H1 (cell line): ENCODE data around the gene KIF25. TPM values are rescaled to one million over a fixed set of nuclear protein-coding genes. Genes with fewer than 3 reads are reported as not detected.

Experiments used
- CTCF ChIA-PET: fragments of 300-600 bp; sonication (Branson Sonifier 250); formaldehyde crosslinking; loops from one replicate; lab custom pipeline; 2021; ENCODE audit not compliant: partially characterized antibody; lab: Charles Lee
- POLR2A ChIA-PET: fragments of 300-600 bp; sonication (Branson Sonifier 250); formaldehyde crosslinking; loops from one replicate; lab custom pipeline; 2021; ENCODE audit warnings: inconsistent platforms; ENCODE audit not compliant: partially characterized antibody; lab: Charles Lee
- DNase-seq, 2 experiments: peaks; one replicate each; pipeline versions ENCODE4 v3.0.0 to v3.0.0-alpha.2; 2010 to 2022; ENCODE audit warnings: low spot score in 2 of 2, low read depth in 1 of 2, mixed read lengths in 1 of 2
- FAIRE-seq: peaks from 2 replicates; lab custom pipeline; 2011; peaks lifted over from hg19 to GRCh38; lab: Jason Lieb, UNC
- H2AFZ ChIP-seq: 2 replicates; pipeline ENCODE4 v1.8.1; 2012; ENCODE audit warnings: low read length, inconsistent platforms
- H2AK5ac ChIP-seq: 2 replicates; pipeline ENCODE4 v1.6.1; 2013; ENCODE audit warnings: low read depth, low read length
- H2BK120ac ChIP-seq: replicated peaks from 2 replicates; pipeline ENCODE3; 2013; ENCODE audit warnings: low read depth, low read length, inconsistent platforms
- H2BK12ac ChIP-seq: 2 replicates; pipeline ENCODE4 v1.6.1; 2013; ENCODE audit warnings: low read depth, low read length
- H2BK15ac ChIP-seq: 2 replicates; pipeline ENCODE4 v1.6.1; 2013; ENCODE audit warnings: low read length
- H2BK20ac ChIP-seq: 2 replicates; pipeline ENCODE4 v1.6.1; 2013; ENCODE audit warnings: low read length
- H2BK5ac ChIP-seq: 2 replicates; pipeline ENCODE4 v1.6.1; 2013; ENCODE audit warnings: low read depth, low read length
- H3K14ac ChIP-seq: 2 replicates; pipeline ENCODE4 v1.6.1; 2013; ENCODE audit warnings: inconsistent platforms; ENCODE audit not compliant: insufficient read length
- H3K18ac ChIP-seq: 2 replicates; pipeline ENCODE4 v1.6.1; 2013; ENCODE audit warnings: low read length; ENCODE audit errors: extremely low read depth
- H3K23ac ChIP-seq: 2 replicates; pipeline ENCODE4 v1.6.1; 2013; ENCODE audit warnings: inconsistent platforms; ENCODE audit not compliant: insufficient read length
- H3K23me2 ChIP-seq: 2 replicates; pipeline ENCODE4 v1.6.1; 2013; ENCODE audit warnings: low read depth, low read length
- H3K27ac ChIP-seq: 2 replicates; pipeline ENCODE4 v1.6.1; 2011; ENCODE audit warnings: low read depth, low read length, inconsistent platforms
- H3K27me3 ChIP-seq, 4 experiments: replicated peaks in 1 of 4; 1 replicate in 1 of 4; 2 replicates in 3 of 4; pipeline versions ENCODE4 v1.6.1 to v1.8.1; 2011 to 2013; ENCODE audit warnings: low read length in 3 of 4, mild to moderate bottlenecking in 3 of 4, inconsistent platforms in 2 of 4, mixed read lengths in 2 of 4, moderate library complexity in 1 of 4; ENCODE audit not compliant: control insufficient read depth in 3 of 4, insufficient read depth in 3 of 4; ENCODE audit errors: extremely low read depth in 1 of 4
- H3K36me3 ChIP-seq, 4 experiments: 2 replicates each; pipeline versions ENCODE4 v1.6.1 to v1.8.1; 2011 to 2013; ENCODE audit warnings: mild to moderate bottlenecking in 4 of 4, low read length in 3 of 4, moderate library complexity in 2 of 4, control low read depth in 1 of 4, inconsistent platforms in 1 of 4; ENCODE audit not compliant: insufficient read depth in 4 of 4, control insufficient read depth in 2 of 4
- H3K4ac ChIP-seq: replicated peaks from 2 replicates; pipeline ENCODE3; 2013; ENCODE audit warnings: low read length, low read depth, mixed read lengths, inconsistent platforms; ENCODE audit not compliant: insufficient read length
- H3K4me1 ChIP-seq, 4 experiments: replicated peaks in 1 of 4; 1 replicate in 1 of 4; 2 replicates in 3 of 4; pipeline versions ENCODE4 v1.6.1 to v1.8.1; 2011 to 2013; ENCODE audit warnings: low read length in 3 of 4, inconsistent platforms in 2 of 4, mixed read lengths in 1 of 4; ENCODE audit not compliant: insufficient read depth in 4 of 4, control insufficient read depth in 3 of 4
- H3K4me2 ChIP-seq, 2 experiments: 2 replicates each; pipeline versions ENCODE4 v1.6.1 to v1.8.1; 2011 to 2013; ENCODE audit warnings: low read depth in 2 of 2, low read length in 2 of 2, control low read depth in 1 of 2, inconsistent platforms in 1 of 2, mild to moderate bottlenecking in 1 of 2; ENCODE audit not compliant: insufficient read depth in 1 of 2
- H3K4me3 ChIP-seq, 4 experiments: fragments of 200-600, 300-600 bp in 1 of 4; sonication (generic), shearing (Covaris generic), sonication (Bioruptor Twin) in 1 of 4; 2 replicates each; pipeline versions ENCODE4 v1.5.1 to v1.8.1; 2011 to 2016; ENCODE audit warnings: low read length in 4 of 4, low read depth in 3 of 4, control low read depth in 2 of 4, inconsistent platforms in 2 of 4, mild to moderate bottlenecking in 2 of 4, mixed read lengths in 1 of 4, moderate library complexity in 1 of 4; ENCODE audit not compliant: insufficient read depth in 2 of 4; ENCODE audit errors: extremely low read depth in 1 of 4
- H3K56ac ChIP-seq: replicated peaks from 2 replicates; pipeline ENCODE3; 2013; ENCODE audit warnings: low read depth, mild to moderate bottlenecking, mixed read lengths, low read length, inconsistent platforms; ENCODE audit not compliant: insufficient read length
- H3K79me1 ChIP-seq: 2 replicates; pipeline ENCODE4 v1.6.1; 2013; ENCODE audit warnings: low read depth, low read length, control low read depth
- H3K79me2 ChIP-seq, 2 experiments: 2 replicates each; pipeline versions ENCODE4 v1.6.1 to v1.8.1; 2012 to 2013; ENCODE audit warnings: low read length in 2 of 2, mild to moderate bottlenecking in 2 of 2, inconsistent platforms in 1 of 2; ENCODE audit not compliant: insufficient read depth in 2 of 2, control insufficient read depth in 1 of 2
- H3K9ac ChIP-seq, 4 experiments: replicated peaks in 1 of 4; 1 replicate in 1 of 4; 2 replicates in 3 of 4; pipeline versions ENCODE4 v1.6.1 to v1.8.1; 2011 to 2013; ENCODE audit warnings: low read depth in 3 of 4, low read length in 3 of 4, control low read depth in 2 of 4, mild to moderate bottlenecking in 2 of 4, moderate library complexity in 2 of 4, inconsistent platforms in 1 of 4; ENCODE audit errors: extremely low read depth in 1 of 4
- H3K9me3 ChIP-seq, 2 experiments: 2 replicates each; pipeline versions ENCODE4 v1.6.1 to v1.8.1; 2012 to 2013; ENCODE audit warnings: mild to moderate bottlenecking in 2 of 2, moderate library complexity in 2 of 2, control low read depth in 1 of 2, inconsistent platforms in 1 of 2, low read depth in 1 of 2, low read length in 1 of 2, mixed read lengths in 1 of 2; ENCODE audit not compliant: insufficient read depth in 2 of 2
- H4K20me1 ChIP-seq, 2 experiments: replicated peaks in 1 of 2; 2 replicates each; pipeline versions ENCODE3 to v1.8.1; 2011 to 2013; ENCODE audit warnings: inconsistent platforms in 2 of 2, low read length in 2 of 2, mild to moderate bottlenecking in 1 of 2; ENCODE audit not compliant: insufficient read depth in 2 of 2, control insufficient read depth in 1 of 2
- H4K5ac ChIP-seq: 2 replicates; pipeline ENCODE4 v1.6.1; 2013; ENCODE audit warnings: low read length, low read depth, mixed read lengths, inconsistent platforms; ENCODE audit not compliant: insufficient read length
- H4K8ac ChIP-seq: 2 replicates; pipeline ENCODE4 v1.8.0; 2013; ENCODE audit warnings: mild to moderate bottlenecking, moderate library complexity, low read length, inconsistent platforms; ENCODE audit not compliant: insufficient read depth; ENCODE audit errors: extremely low read depth
- H4K91ac ChIP-seq: replicated peaks from 2 replicates; pipeline ENCODE3; 2013; ENCODE audit warnings: low read length, mixed read lengths, inconsistent platforms; ENCODE audit not compliant: insufficient read length
- ATF3 ChIP-seq: IDR thresholded peaks from 2 replicates; pipeline ENCODE4 v1.6.1; 2011; ENCODE audit warnings: low read depth, mild to moderate bottlenecking, low read length; ENCODE audit not compliant: insufficient read depth
- JUND ChIP-seq: IDR thresholded peaks from 2 replicates; pipeline ENCODE4 v1.6.1; 2011; ENCODE audit warnings: mild to moderate bottlenecking, improper control_type of control experiment, low read length
- KDM5A ChIP-seq: fragments of 200-600 bp; IDR thresholded peaks from 2 replicates; pipeline ENCODE4 v1.7.1; 2012; ENCODE audit warnings: mild to moderate bottlenecking, low read length, inconsistent platforms, mixed read lengths
- MAX ChIP-seq: IDR thresholded peaks from 2 replicates; pipeline ENCODE4 v1.6.1; 2012; ENCODE audit warnings: inconsistent platforms
- SAP30 ChIP-seq: fragments of 300-600 bp; sonication (generic); IDR thresholded peaks from 2 replicates; pipeline ENCODE4 v1.7.1; 2012; ENCODE audit warnings: low read length, moderate library complexity, mild to moderate bottlenecking, inconsistent platforms; ENCODE audit not compliant: insufficient read depth, insufficient replicate concordance
- WGBS, 2 experiments: shearing (Covaris generic) in 1 of 2; methylation state at CpG; one replicate each; pipeline versions ENCODE4 v1.1.6 to v1.1.7; 2013 to 2015; ENCODE audit warnings: low lambda C conversion rate in 2 of 2, mixed read lengths in 2 of 2, inconsistent platforms in 1 of 2, low coverage in 1 of 2, missing lambda C conversion rate in 1 of 2; ENCODE audit not compliant: insufficient replicate concordance in 2 of 2, insufficient coverage in 1 of 2, insufficient read length in 1 of 2; ENCODE audit errors: extremely low coverage in 1 of 2, missing lambda C conversion rate in 1 of 2; 5-methylcytosine and 5-hydroxymethylcytosine counted together
- polyA plus RNA-seq, 7 experiments: library from polyadenylated mRNA; depleted of rRNA in 3 of 7; stranded (reverse) in 5 of 7; unstranded in 2 of 7; fragments of >200 nt in 5 of 7; fragments of 200-250 nt in 2 of 7; gene quantifications; 1 replicate in 5 of 7; 2 replicates in 1 of 7; 4 replicates in 1 of 7; pipeline versions ENCODE4 v1.2.1 to v1.2.3, GENCODE V29; 2011 to 2013; ENCODE audit warnings: missing spikeins in 2 of 7, mixed read lengths in 2 of 7
- total RNA-seq: library from RNA; stranded (reverse); fragmentation: NEBNext Ultra II Directional; extraction: Animal tissue kit (Norgen Biotek cat#: 25700); gene quantifications from 2 replicates; pipeline ENCODE4 v1.2.1, GENCODE V29; 2021
- TF ChIP-seq, protein P1 (sequence below): IDR thresholded peaks from 2 replicates; pipeline ENCODE4 v1.6.1; 2011; ENCODE audit warnings: low read length, improper control_type of control experiment

KIF25 gene
- total and polyA plus RNA-seq, 2 of the 8 experiments (the other 6 are each of a cell fraction or from before 2014, with no cell fraction given) = 1.5 to 2.0 TPM

DNA sequence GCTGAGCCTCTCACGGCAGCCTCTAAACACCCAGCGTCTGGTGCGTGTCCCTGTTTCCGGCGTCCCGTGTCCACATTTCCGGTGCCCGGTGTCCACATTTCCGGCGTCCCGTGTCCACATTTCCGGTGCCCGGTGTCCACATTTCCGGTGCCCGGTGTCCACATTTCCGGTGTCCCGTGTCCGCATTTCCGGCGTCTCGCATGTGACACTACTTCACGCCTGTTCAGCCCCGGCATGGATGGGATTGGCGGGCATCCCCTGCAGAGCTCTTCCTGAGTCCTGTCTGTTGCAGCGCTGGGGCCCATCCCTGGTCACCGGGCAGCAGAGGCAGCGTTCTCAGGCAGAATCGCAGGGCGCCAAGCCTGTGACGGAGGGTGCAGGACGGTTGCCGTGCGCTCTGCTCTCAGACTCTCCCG is 78.3 kb downstream of the KIF25 start:
- Histone ChIP-seq H3K4ac (no peak overlapping the region), H3K27ac (no peak overlapping the region), H2AFZ (no peak overlapping the region), H3K36me3 (no peaks in the 10 kb centered on the region; a peak in 1 of 8 replicates), H2BK15ac (no peak overlapping the region), H4K5ac (no peak overlapping the region), H3K18ac (no peak overlapping the region), H3K4me2 (no peak overlapping the region), H4K8ac (peak overlapping the region; percentile 57; the same call in 1 of the 2 replicates), H3K79me1 (no peaks in the 10 kb centered on the region), H4K91ac (no peak overlapping the region), H3K9ac (no peak overlapping the region), H3K27me3 (no peaks in the 10 kb centered on the region), H2BK5ac (no peak overlapping the region), H2BK20ac (no peak overlapping the region), H3K4me1 (peaks cover 0 to 6% (median 1%) of the 10 kb centered on the region in 4 experiments; a peak in 2 of 7 replicates), H3K79me2 (no peaks in the 10 kb centered on the region), H3K56ac (no peak overlapping the region), H2BK120ac (no peak overlapping the region), H3K23me2 (no peaks in the 10 kb centered on the region; the same call in 1 of the 2 replicates), H3K4me3 (no peak overlapping the region), H2AK5ac (no peak overlapping the region), H4K20me1 (peaks cover 0 to 6% of the 10 kb centered on the region in 2 experiments), H3K9me3 (no peaks in the 10 kb centered on the region), H2BK12ac (no peak overlapping the region), H3K14ac (no peak overlapping the region), H3K23ac (no peak overlapping the region)
- ChIA-PET CTCF (interaction anchor here (0.8 kb wide), 1 partner anchor 13 kb away, joined by 4 read pairs; no protein-coding TSS in a partner anchor), POLR2A (no interaction called here)
- 87% methylated on average over 29 of the region's 34 CpGs; no CpG with 5 or more reads in 1 of the 2 experiments for WGBS, 2 experiments
- TF ChIP-seq ATF3 = no peak
- no peak for TF ChIP-seq KDM5A
- no peak for TF ChIP-seq MAX
- TF ChIP-seq, protein P1, sequence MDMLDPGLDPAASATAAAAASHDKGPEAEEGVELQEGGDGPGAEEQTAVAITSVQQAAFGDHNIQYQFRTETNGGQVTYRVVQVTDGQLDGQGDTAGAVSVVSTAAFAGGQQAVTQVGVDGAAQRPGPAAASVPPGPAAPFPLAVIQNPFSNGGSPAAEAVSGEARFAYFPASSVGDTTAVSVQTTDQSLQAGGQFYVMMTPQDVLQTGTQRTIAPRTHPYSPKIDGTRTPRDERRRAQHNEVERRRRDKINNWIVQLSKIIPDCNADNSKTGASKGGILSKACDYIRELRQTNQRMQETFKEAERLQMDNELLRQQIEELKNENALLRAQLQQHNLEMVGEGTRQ = no peak
- no peak for TF ChIP-seq SAP30
- TF ChIP-seq JUND = no peak
- DNase-seq (no peak), FAIRE-seq (no peak)
